Stimulated activated CD8-positive, alpha-beta memory T cell treated with anti-CD3 and anti-CD28 coated beads, Interleukin-4, amount 100 ng/mL, for 48 hours (primary cell): Measurements from ENCODE around the gene TAF4.

Experiments used
- DNase-seq: peaks from one replicate; pipeline ENCODE4 v3.0.0-alpha.2; 2020

Gene TAF4

GRCh38 chr20:62043131-62043914 lies 22.4 kb downstream of the TAF4 start:
- DNase-seq: no peak

GRCh38 chr20:62042025-62042820 lies 23.5 kb downstream of the TAF4 start:
- DNase-seq: no peak

- no peak for DNase-seq
These were observed 24.7 kb downstream of the TAF4 start for GRCh38 chr20:62040933-62041332.

GRCh38 chr20:62040381-62040922 lies 25.2 kb downstream of the TAF4 start:
- DNase-seq: no peak

GRCh38 chr20:62039738-62040137 lies 25.9 kb downstream of the TAF4 start:
- no peak for DNase-seq

GRCh38 chr20:62032609-62033368 lies 32.9 kb downstream of the TAF4 start:
- no peak for DNase-seq

GRCh38 chr20:62031462-62032092 lies 34.1 kb downstream of the TAF4 start:
- DNase-seq: no peak

- DNase-seq: no peak
These were observed 34.7 kb downstream of the TAF4 start for GRCh38 chr20:62030834-62031434.

- no peak for DNase-seq
These were observed 35.3 kb downstream of the TAF4 start for GRCh38 chr20:62030357-62030756.

GRCh38 chr20:62029949-62030348 lies 35.7 kb downstream of the TAF4 start:
- no peak for DNase-seq

- DNase-seq: no peak
These were observed 36.4 kb downstream of the TAF4 start for GRCh38 chr20:62029296-62029695.

- DNase-seq: no peak
These were observed 37.3 kb downstream of the TAF4 start for GRCh38 chr20:62028384-62028783.

GRCh38 chr20:62027698-62028321 lies 37.9 kb downstream of the TAF4 start:
- DNase-seq: no peak

GRCh38 chr20:62027116-62027515 lies 38.6 kb downstream of the TAF4 start:
- no peak for DNase-seq

- DNase-seq: no peak
These were observed 39.2 kb downstream of the TAF4 start for GRCh38 chr20:62026564-62026856.

GRCh38 chr20:62025832-62026563 lies 39.7 kb downstream of the TAF4 start:
- DNase-seq: no peak

GRCh38 chr20:62025394-62025793 lies 40.3 kb downstream of the TAF4 start:
- no peak for DNase-seq

- DNase-seq: no peak
These were observed 41.7 kb downstream of the TAF4 start for GRCh38 chr20:62023935-62024334.

GRCh38 chr20:62022575-62023139 lies 43.0 kb downstream of the TAF4 start:
- DNase-seq: no peak

GRCh38 chr20:62021793-62022385 lies 43.8 kb downstream of the TAF4 start:
- no peak for DNase-seq
